ENCODE measurements around the gene CNTNAP2.
"Not testable (repeated sequence)": the region's sequence is repeated elsewhere in the genome, so short reads cannot be mapped to it uniquely, and the experiment has no call there.

CNTNAP2 gene

GRCh38 chr7:148442933-148443332 is 2326.3 kb downstream of the CNTNAP2 start:
- no peak for DNase-seq (ENCODE audit: low read depth, low spot score)
- no peak overlapping the region for H3K4me3 ChIP-seq (ENCODE audit: insufficient read length, low read depth)
- peaks cover 20% of the 10 kb centered on the region; the same call in 1 of the 2 replicates for H3K9me3 ChIP-seq (ENCODE audit: insufficient read depth, low read length)
- H3K4me1 ChIP-seq (ENCODE audit: insufficient read depth, insufficient read length), result no peaks in the 10 kb centered on the region
- H3K36me3 ChIP-seq (ENCODE audit: insufficient read depth, insufficient read length, low read length), result no peaks in the 10 kb centered on the region
- TF ChIP-seq YY1 (IDR thresholded peaks at IDR 0.05; ENCODE audit: insufficient read depth, insufficient read length) (no peak), SUZ12 (IDR thresholded peaks at IDR 0.05; ENCODE audit: extremely low read depth, insufficient read depth, insufficient read length) (no peak), ZNF274 (IDR thresholded peaks at IDR 0.05; ENCODE audit: low read depth, low read length) (no peak)
- no peaks in the 10 kb centered on the region for H3K27me3 ChIP-seq (ENCODE audit: insufficient read depth, insufficient read length)
- H3K9ac ChIP-seq (ENCODE audit: insufficient read length, low read depth), result no peak overlapping the region

- DNase-seq (ENCODE audit: low read depth, low spot score), result no peak
- H3K4me3 ChIP-seq (ENCODE audit: insufficient read length, low read depth), result no peak overlapping the region
- peaks cover 20% of the 10 kb centered on the region; the same call in 1 of the 2 replicates for H3K9me3 ChIP-seq (ENCODE audit: insufficient read depth, low read length)
- no peaks in the 10 kb centered on the region for H3K4me1 ChIP-seq (ENCODE audit: insufficient read depth, insufficient read length)
- H3K27me3 ChIP-seq (ENCODE audit: insufficient read depth, insufficient read length), result no peaks in the 10 kb centered on the region
- H3K36me3 ChIP-seq (ENCODE audit: insufficient read depth, insufficient read length, low read length), result no peaks in the 10 kb centered on the region
- TF ChIP-seq YY1 (IDR thresholded peaks at IDR 0.05; ENCODE audit: insufficient read depth, insufficient read length), result no peak
- no peak for TF ChIP-seq ZNF274 (IDR thresholded peaks at IDR 0.05; ENCODE audit: low read depth, low read length)
- TF ChIP-seq SUZ12 (IDR thresholded peaks at IDR 0.05; ENCODE audit: extremely low read depth, insufficient read depth, insufficient read length), result no peak
- H3K9ac ChIP-seq (ENCODE audit: insufficient read length, low read depth), result no peak overlapping the region
Measured at GRCh38 chr7:148445260-148446044, 2328.9 kb downstream of the CNTNAP2 start.

DNA sequence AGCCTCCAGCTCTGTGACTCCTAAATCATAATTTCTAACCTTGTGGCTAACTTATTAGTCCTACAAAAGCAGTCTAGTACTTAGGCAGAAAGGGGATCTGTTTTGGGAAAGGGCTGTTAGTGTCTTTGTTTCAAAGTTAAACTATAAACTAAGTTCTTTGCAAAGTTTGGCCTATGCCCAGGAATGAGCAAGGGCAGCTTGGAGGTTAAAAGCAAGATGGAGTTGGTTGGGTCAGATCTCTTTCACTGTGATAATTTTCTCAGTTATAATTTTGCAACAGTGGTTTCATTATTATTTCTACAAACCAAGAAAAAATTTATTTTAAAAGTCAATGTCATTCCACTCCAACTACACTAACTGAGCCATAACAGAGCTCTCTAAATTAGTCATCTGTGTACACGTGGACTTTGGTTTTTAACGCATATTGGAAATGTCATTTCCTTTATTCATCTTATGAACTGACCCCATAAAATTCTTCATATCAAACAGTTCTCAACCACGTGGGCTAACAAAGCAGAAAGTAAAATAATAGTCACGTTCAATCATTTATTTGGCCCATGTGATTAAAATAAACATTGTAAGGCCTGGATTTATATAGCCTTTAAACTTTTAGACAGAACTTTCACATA is 2330.7 kb downstream of the CNTNAP2 start:
- no peak for DNase-seq (ENCODE audit: low read depth, low spot score)
- Histone ChIP-seq H3K36me3 (ENCODE audit: insufficient read depth, insufficient read length, low read length) (no peaks in the 10 kb centered on the region), H3K9me3 (ENCODE audit: insufficient read depth, low read length) (peaks cover 20% of the 10 kb centered on the region; the same call in 1 of the 2 replicates), H3K9ac (ENCODE audit: insufficient read length, low read depth) (no peak overlapping the region), H3K4me1 (ENCODE audit: insufficient read depth, insufficient read length) (no peaks in the 10 kb centered on the region), H3K27me3 (ENCODE audit: insufficient read depth, insufficient read length) (no peaks in the 10 kb centered on the region), H3K4me3 (ENCODE audit: insufficient read length, low read depth) (no peak overlapping the region)
- TF ChIP-seq ZNF274 (IDR thresholded peaks at IDR 0.05; ENCODE audit: low read depth, low read length) (no peak), YY1 (IDR thresholded peaks at IDR 0.05; ENCODE audit: insufficient read depth, insufficient read length) (no peak), SUZ12 (IDR thresholded peaks at IDR 0.05; ENCODE audit: extremely low read depth, insufficient read depth, insufficient read length) (no peak)

DNA sequence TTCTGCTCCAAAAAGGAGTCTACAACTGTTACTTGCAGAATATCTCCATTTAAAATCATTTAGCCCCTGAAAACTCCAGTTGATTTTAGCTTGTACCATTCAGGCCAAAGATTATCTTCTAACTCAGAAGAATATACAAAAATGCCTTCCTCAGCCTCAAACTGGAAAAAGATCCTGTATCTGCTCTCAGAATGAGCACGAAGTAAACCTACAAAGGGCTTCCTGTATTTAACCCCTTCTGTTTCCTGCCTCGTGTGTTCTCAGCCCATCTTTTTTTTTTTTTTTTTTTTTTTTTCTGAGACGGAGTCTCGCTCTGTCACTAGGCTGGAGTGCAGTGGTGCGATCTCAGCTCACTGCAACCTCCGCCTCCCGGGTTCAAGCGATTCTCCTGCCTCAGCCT is 2334.9 kb downstream of the CNTNAP2 start:
- H3K9me3 ChIP-seq (ENCODE audit: insufficient read depth, low read length); H3K4me3 ChIP-seq (ENCODE audit: insufficient read length, low read depth); DNase-seq (ENCODE audit: low read depth, low spot score); H3K4me1 ChIP-seq (ENCODE audit: insufficient read depth, insufficient read length); H3K9ac ChIP-seq (ENCODE audit: insufficient read length, low read depth); H3K36me3 ChIP-seq (ENCODE audit: insufficient read depth, insufficient read length, low read length); H3K27me3 ChIP-seq (ENCODE audit: insufficient read depth, insufficient read length): not testable (repeated sequence)

GRCh38 chr7:148456351-148456750 is 2339.8 kb downstream of the CNTNAP2 start:
- H3K27me3 ChIP-seq (ENCODE audit: insufficient read depth, insufficient read length), result no peaks in the 10 kb centered on the region
- no peaks in the 10 kb centered on the region for H3K36me3 ChIP-seq (ENCODE audit: insufficient read depth, insufficient read length, low read length)
- H3K4me1 ChIP-seq (ENCODE audit: insufficient read depth, insufficient read length), result peaks cover 2% of the 10 kb centered on the region
- no peaks in the 10 kb centered on the region for H3K9me3 ChIP-seq (ENCODE audit: insufficient read depth, low read length)
- TF ChIP-seq ZNF274 (IDR thresholded peaks at IDR 0.05; ENCODE audit: low read depth, low read length) (no peak), YY1 (IDR thresholded peaks at IDR 0.05; ENCODE audit: insufficient read depth, insufficient read length) (no peak), SUZ12 (IDR thresholded peaks at IDR 0.05; ENCODE audit: extremely low read depth, insufficient read depth, insufficient read length) (no peak)
- no peak for DNase-seq (ENCODE audit: low read depth, low spot score)
- no peak overlapping the region for H3K4me3 ChIP-seq (ENCODE audit: insufficient read length, low read depth)
- H3K9ac ChIP-seq (ENCODE audit: insufficient read length, low read depth), result no peak overlapping the region

DNA sequence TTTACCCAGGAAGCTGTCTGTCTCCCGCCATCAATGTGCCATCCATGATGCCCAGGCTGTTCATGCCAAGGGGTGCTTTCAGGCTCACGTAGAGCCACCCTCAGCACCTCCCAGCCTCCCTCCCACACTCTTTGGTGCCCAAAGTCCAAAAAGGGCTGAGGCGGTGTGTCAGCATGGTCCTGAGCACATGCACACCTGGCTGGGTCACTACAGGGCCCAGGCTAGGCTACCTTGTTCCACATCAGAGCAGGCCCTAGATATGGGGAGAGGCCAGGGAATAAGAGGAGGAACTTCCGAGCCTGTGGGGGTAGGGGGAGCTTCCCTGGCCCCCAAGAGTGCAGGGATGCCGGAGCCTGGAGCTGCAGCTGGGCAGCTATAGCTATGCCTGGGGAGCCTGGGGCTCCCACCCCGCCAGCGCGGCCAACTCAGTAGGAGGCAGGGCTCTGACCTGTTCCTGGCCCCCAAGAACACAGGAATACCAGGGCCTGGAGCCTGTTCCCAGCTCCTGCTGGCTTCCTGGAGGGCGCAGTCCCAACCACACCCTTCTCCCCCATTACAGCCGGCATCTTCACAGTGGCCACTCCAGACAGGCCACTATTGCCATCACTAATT is 2340.8 kb downstream of the CNTNAP2 start:
- Histone ChIP-seq H3K27me3 (ENCODE audit: insufficient read depth, insufficient read length) (no peaks in the 10 kb centered on the region), H3K9me3 (ENCODE audit: insufficient read depth, low read length) (no peaks in the 10 kb centered on the region), H3K4me3 (ENCODE audit: insufficient read length, low read depth) (no peak overlapping the region), H3K9ac (ENCODE audit: insufficient read length, low read depth) (no peak overlapping the region), H3K4me1 (ENCODE audit: insufficient read depth, insufficient read length) (peaks cover 2% of the 10 kb centered on the region), H3K36me3 (ENCODE audit: insufficient read depth, insufficient read length, low read length) (no peaks in the 10 kb centered on the region)
- TF ChIP-seq YY1 (IDR thresholded peaks at IDR 0.05; ENCODE audit: insufficient read depth, insufficient read length) (no peak), ZNF274 (IDR thresholded peaks at IDR 0.05; ENCODE audit: low read depth, low read length) (no peak), SUZ12 (IDR thresholded peaks at IDR 0.05; ENCODE audit: extremely low read depth, insufficient read depth, insufficient read length) (no peak)
- no peak for DNase-seq (ENCODE audit: low read depth, low spot score)

GRCh38 chr7:148458263-148458662 is 2341.7 kb downstream of the CNTNAP2 start:
- no peak for DNase-seq (ENCODE audit: low read depth, low spot score)
- Histone ChIP-seq H3K4me1 (ENCODE audit: insufficient read depth, insufficient read length) (peaks cover 2% of the 10 kb centered on the region), H3K36me3 (ENCODE audit: insufficient read depth, insufficient read length, low read length) (no peaks in the 10 kb centered on the region), H3K27me3 (ENCODE audit: insufficient read depth, insufficient read length) (no peaks in the 10 kb centered on the region), H3K4me3 (ENCODE audit: insufficient read length, low read depth) (no peak overlapping the region), H3K9me3 (ENCODE audit: insufficient read depth, low read length) (no peaks in the 10 kb centered on the region), H3K9ac (ENCODE audit: insufficient read length, low read depth) (no peak overlapping the region)
- TF ChIP-seq ZNF274 (IDR thresholded peaks at IDR 0.05; ENCODE audit: low read depth, low read length), result no peak
- TF ChIP-seq YY1 (IDR thresholded peaks at IDR 0.05; ENCODE audit: insufficient read depth, insufficient read length), result no peak
- TF ChIP-seq SUZ12 (IDR thresholded peaks at IDR 0.05; ENCODE audit: extremely low read depth, insufficient read depth, insufficient read length), result no peak
